Smooth muscle cell (in vitro differentiated cells): ENCODE data around the gene ATP10B. TPM values are rescaled to one million over a fixed set of nuclear protein-coding genes. Genes with fewer than 3 reads are reported as not detected.

ENCODE experiments used
- DNase-seq: peaks from one replicate; lab custom pipeline; 2025; ENCODE audit not compliant: unreplicated experiment; lab: John Stamatoyannopoulos, UW
- H2AFZ ChIP-seq: fragments of 200-600 bp; sonication (generic); 2 replicates; pipeline ENCODE4 v1.6.0; 2016; ENCODE audit warnings: antibody characterized with exemption, low read depth, mild to moderate bottlenecking
- H3F3A ChIP-seq: fragments of 200-600 bp; sonication (generic); 2 replicates; pipeline ENCODE4 v1.6.0; 2017; ENCODE audit warnings: antibody characterized with exemption, low read depth
- H3K27ac ChIP-seq: fragments of 200-600 bp; sonication (generic); 2 replicates; pipeline ENCODE4 v1.5.1; 2016; ENCODE audit warnings: low read depth, mild to moderate bottlenecking
- H3K27me3 ChIP-seq: fragments of 200-600 bp; sonication (generic); 2 replicates; pipeline ENCODE4 v1.6.1; 2016; ENCODE audit warnings: low read depth, mild to moderate bottlenecking
- H3K36me3 ChIP-seq: fragments of 200-600 bp; sonication (generic); 2 replicates; pipeline ENCODE4 v1.5.1; 2016; ENCODE audit warnings: low read depth
- H3K4me1 ChIP-seq: fragments of 200-600 bp; sonication (generic); 2 replicates; pipeline ENCODE4 v1.5.1; 2016; ENCODE audit warnings: low read depth
- H3K4me2 ChIP-seq: fragments of 200-600 bp; sonication (generic); 2 replicates; pipeline ENCODE4 v1.6.0; 2016; ENCODE audit warnings: mild to moderate bottlenecking
- H3K4me3 ChIP-seq: fragments of 200-600 bp; sonication (generic); 2 replicates; pipeline ENCODE4 v1.5.1; 2016; ENCODE audit warnings: mild to moderate bottlenecking
- H3K79me2 ChIP-seq: fragments of 200-600 bp; sonication (generic); 2 replicates; pipeline ENCODE4 v1.6.0; 2016; ENCODE audit warnings: low read depth, mild to moderate bottlenecking
- H3K9ac ChIP-seq: fragments of 200-600 bp; sonication (generic); 2 replicates; pipeline ENCODE4 v1.6.0; 2016; ENCODE audit warnings: low read depth
- H3K9me3 ChIP-seq: fragments of 200-600 bp; sonication (generic); replicated peaks from 2 replicates; pipeline ENCODE4 v1.5.1; 2016; ENCODE audit warnings: low read depth
- H4K20me1 ChIP-seq: fragments of 200-600 bp; sonication (generic); 2 replicates; pipeline ENCODE4 v1.6.0; 2016; ENCODE audit warnings: low read depth
- CTCF ChIP-seq: fragments of 200-600 bp; sonication (generic); IDR thresholded peaks from 2 replicates; pipeline ENCODE4 v1.5.1; 2017; ENCODE audit warnings: borderline replicate concordance, mild to moderate bottlenecking, antibody characterized with exemption; ENCODE audit not compliant: insufficient read depth, poor library complexity, severe bottlenecking
- WGBS: methylation state at CpG from one replicate; pipeline ENCODE4 v1.1.7; 2016; ENCODE audit warnings: low lambda C conversion rate; 5-methylcytosine and 5-hydroxymethylcytosine counted together
- polyA plus RNA-seq: library from polyadenylated mRNA; unstranded; fragments of >200 nt; fragmentation: Nextera tagmentation; extraction: Ambion mirVana; gene quantifications from 2 replicates; pipeline ENCODE4 v1.2.1, GENCODE V29; 2016
- total RNA-seq: library from RNA; depleted of rRNA; stranded (reverse); fragments of >200 nt; gene quantifications from 2 replicates; pipeline ENCODE4 v1.2.3, GENCODE V29; 2014

ATP10B gene
- total and polyA plus RNA-seq, 2 experiments from 2014 or later = 0.13 TPM; not detected in 1

DNA sequence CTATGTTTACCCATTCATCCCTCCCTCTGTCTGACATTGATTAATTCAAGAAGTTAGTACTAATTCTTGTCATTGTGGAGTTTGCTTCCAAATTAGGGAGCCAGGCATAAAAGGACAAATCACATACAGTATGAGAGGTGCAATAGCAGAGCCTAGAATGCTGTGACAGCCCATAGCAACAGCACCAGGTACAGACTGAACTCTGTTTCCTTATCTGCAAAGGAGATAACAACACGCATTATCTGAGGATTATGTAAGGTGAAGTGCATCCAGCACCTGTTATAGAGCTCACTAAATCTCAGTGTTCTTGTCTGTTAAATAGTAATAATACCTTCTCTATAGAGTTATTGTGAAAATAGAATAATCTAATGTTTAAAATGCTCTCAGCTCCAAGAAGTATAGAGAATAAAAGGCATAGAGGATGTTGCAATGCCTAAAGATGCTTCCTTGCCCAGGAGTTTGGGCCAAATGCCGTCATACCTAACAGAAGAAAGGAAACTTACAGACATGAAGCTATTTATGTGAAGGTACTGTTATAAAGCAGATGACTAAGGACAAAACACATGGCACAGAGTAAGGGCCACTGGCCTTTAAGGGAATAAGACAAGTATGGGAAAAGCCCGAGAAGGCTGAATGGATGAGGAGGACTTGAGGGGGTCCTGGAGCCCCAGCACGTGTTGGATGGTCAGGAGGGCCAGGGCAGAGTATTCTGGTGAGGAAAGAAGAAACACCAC is 214.5 kb downstream of the ATP10B start:
- Histone ChIP-seq H3F3A (no peaks in the 10 kb centered on the region), H3K4me2 (no peak overlapping the region), H4K20me1 (no peaks in the 10 kb centered on the region), H3K79me2 (no peaks in the 10 kb centered on the region), H3K36me3 (no peaks in the 10 kb centered on the region), H3K4me3 (no peak overlapping the region), H3K27ac (no peak overlapping the region), H2AFZ (no peak overlapping the region), H3K9me3 (no peaks in the 10 kb centered on the region), H3K4me1 (no peaks in the 10 kb centered on the region), H3K9ac (no peak overlapping the region), H3K27me3 (no peaks in the 10 kb centered on the region)
- no peak for DNase-seq
- 82% methylated on average over 4 of the region's 4 CpGs for WGBS
- TF ChIP-seq CTCF = no peak

DNA sequence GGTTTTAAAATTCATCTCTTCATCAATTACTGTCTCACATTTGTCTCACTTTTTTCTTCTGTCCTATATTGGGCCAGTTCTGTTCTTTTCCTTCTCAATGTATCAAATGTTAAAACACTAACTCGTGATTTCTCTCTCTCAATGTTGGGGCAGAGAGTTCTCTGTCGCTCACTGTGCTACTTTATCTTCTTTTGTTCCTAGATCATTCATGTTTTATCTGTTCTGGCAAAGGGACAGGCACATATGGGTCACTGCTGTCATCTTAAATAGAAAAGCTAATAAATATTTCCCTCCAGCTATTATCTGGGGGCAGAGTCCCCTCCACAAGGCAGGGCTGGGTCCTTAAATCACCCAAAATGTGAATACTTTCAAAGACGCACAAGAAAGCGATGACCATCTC is 216.3 kb downstream of the ATP10B start:
- TF ChIP-seq CTCF = no peak
- H3K27ac ChIP-seq = no peak overlapping the region
- H3K36me3 ChIP-seq = no peaks in the 10 kb centered on the region
- no peak for DNase-seq
- H3K4me1 ChIP-seq = no peaks in the 10 kb centered on the region
- H3K4me3 ChIP-seq = no peak overlapping the region
- no peaks in the 10 kb centered on the region for H3F3A ChIP-seq
- WGBS = 86% methylated on average over 4 of the region's 4 CpGs
- H3K9ac ChIP-seq = no peak overlapping the region
- H3K79me2 ChIP-seq = no peaks in the 10 kb centered on the region
- no peaks in the 10 kb centered on the region for H3K27me3 ChIP-seq
- H3K9me3 ChIP-seq = no peaks in the 10 kb centered on the region
- no peaks in the 10 kb centered on the region for H4K20me1 ChIP-seq
- H2AFZ ChIP-seq = no peak overlapping the region
- no peak overlapping the region for H3K4me2 ChIP-seq

- Histone ChIP-seq H3K4me2 (no peak overlapping the region), H3K9ac (no peak overlapping the region), H3K9me3 (no peaks in the 10 kb centered on the region), H3K27ac (no peak overlapping the region), H3K4me1 (no peaks in the 10 kb centered on the region), H3F3A (no peaks in the 10 kb centered on the region), H3K79me2 (no peaks in the 10 kb centered on the region), H3K27me3 (no peaks in the 10 kb centered on the region), H3K36me3 (no peaks in the 10 kb centered on the region), H4K20me1 (no peaks in the 10 kb centered on the region), H3K4me3 (no peak overlapping the region), H2AFZ (no peak overlapping the region)
- TF ChIP-seq CTCF = no peak
- 85% methylated on average over 4 of the region's 4 CpGs for WGBS
- DNase-seq = no peak
These were observed 217.0 kb downstream of the ATP10B start for GRCh38 chr5:160635046-160635445.

- H3K9me3 ChIP-seq = no peaks in the 10 kb centered on the region
- H3K36me3 ChIP-seq = no peaks in the 10 kb centered on the region
- H3K27ac ChIP-seq = no peak overlapping the region
- H3K27me3 ChIP-seq = no peaks in the 10 kb centered on the region
- no peaks in the 10 kb centered on the region for H3K4me1 ChIP-seq
- H3K9ac ChIP-seq = no peak overlapping the region
- no peaks in the 10 kb centered on the region for H3F3A ChIP-seq
- no peaks in the 10 kb centered on the region for H4K20me1 ChIP-seq
- no peak overlapping the region for H3K4me2 ChIP-seq
- no peak for DNase-seq
- WGBS = 89% methylated on average over 2 of the region's 2 CpGs
- no peak overlapping the region for H3K4me3 ChIP-seq
- no peaks in the 10 kb centered on the region for H3K79me2 ChIP-seq
- H2AFZ ChIP-seq = no peak overlapping the region
- TF ChIP-seq CTCF = no peak
These were observed 223.0 kb downstream of the ATP10B start for GRCh38 chr5:160629003-160629402.
